ENCODE results near the gene GLYR1. TPM values are rescaled to one million over a fixed set of nuclear protein-coding genes. Genes with fewer than 3 reads are reported as not detected.
A peak's percentile ranks its signal among the peaks of the same experiment; 100 is the strongest.

GLYR1 gene
- polyA plus RNA-seq, 1 donor: 54.5 TPM

DNA sequence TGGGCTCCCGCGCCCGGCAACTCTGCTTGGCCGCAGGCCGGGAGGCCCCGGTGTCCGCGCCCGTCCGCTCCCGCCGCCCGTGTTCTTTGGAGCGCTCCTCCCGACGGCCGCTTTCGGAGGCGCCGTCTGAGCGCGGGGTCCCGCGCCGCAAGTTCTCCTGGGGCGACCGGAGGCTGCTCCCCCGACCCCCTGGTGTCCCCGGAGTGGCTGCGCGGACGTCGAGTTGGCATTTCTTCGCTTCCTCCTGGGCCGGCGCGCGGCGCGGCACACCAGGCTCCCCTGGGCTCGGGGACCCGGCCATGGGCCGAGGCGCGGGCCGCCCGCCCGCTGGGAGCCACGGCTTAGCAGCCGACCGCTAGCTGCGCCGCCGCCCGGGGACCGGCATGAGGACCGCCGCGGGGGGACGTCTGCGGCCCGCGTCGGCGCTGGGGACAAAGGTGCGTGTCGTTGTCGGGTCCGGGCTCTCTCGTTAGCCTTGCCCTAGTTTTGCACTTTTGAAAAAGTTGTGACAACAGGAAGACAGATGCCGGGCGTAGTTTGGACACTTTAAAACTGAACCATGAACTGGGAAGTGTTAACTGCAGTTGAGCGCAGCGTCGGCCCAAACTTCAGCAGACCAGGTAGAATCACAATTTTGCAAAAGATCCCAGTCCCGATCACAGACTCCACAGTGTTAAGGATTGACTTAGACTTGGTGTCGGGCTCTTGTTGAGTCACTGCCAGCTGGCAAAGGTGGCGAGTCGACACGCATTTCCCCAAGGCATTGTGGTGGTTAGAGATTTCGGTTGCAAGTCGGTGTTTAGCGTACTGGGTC is 893 bp upstream of the GLYR1 start:
- DNase-seq: peak; percentile 23

DNA sequence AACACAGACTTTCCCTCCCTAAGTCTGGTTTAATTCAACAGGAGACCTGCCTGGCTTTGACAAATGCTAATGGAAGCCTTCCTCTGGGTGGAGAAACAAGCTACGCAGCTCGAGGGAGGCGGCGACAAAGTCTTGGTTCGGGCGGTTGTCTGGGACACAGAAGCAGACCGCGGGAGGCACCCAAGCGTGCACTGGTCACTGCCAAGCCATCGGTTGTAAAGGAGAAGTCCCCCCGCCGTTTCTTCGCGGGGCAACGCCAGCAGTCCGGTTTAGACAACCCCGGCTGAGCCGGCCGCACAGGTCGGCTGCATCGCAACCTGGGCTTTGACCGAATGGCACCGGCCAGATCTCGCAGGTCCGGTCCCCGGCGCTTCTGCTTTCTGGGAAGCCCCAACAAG is 586 bp downstream of the GLYR1 start:
- DNase-seq: peak; percentile 28

DNA sequence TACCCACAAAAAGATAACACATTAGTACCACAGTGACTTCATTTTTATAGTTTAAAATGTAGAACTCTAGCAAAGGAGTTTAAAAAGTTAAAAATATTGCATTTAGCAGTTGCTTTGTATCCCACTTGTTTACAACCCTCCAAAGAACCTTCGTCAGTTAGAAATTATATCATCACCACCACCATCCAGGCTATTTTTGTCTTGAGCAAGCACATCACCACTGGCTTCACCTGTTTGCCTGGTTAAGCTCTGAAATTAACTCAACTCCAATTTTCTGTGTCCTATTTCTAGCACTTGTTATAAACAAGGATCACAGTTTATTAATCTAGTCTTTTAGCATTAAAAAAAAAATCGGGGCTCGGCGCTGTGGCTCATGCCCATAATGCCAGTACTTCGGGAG is 6.1 kb downstream of the GLYR1 start:
- DNase-seq: no peak

- no peak for DNase-seq
Observed at GRCh38 chr16:4839942-4840341, 7.1 kb downstream of the GLYR1 start.

DNA sequence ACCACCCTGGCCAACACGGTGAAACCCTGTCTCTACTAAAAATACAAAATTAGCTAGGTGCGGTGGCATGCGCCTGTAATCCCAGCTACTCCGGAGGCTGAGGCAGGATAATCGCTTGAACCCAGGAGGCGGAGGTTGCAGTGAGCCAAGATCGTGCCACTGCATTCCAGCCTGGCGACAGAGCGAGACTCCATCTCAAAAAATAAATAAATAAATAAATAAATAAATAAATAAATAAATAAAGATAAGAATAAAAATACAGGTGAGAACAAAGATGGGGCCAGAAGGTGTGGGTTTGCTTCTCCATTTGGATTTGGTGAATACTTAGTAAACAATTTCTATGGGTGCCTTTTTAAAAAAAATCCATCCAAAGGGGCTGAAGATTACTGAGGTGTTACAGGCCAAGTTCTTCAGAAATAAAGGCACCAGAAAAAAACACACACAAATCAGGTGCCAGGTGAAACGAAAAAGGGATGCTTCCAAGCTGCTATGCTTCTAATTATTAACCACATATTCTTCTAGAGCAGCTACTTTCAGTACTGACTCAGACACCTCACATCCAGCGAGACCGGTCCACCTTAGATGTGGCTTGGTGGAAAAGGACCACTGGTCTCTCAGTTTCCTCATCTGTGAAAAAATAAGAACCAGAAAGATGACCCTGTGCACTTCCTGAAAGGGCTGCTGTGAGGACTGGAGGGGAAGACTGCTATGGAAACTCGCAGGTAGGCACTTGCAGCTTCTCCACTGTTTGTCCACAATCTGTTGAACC is 9.2 kb downstream of the GLYR1 start:
- DNase-seq: no peak

- no peak for DNase-seq
Observed at GRCh38 chr16:4836727-4837126, 10.4 kb downstream of the GLYR1 start.

GRCh38 chr16:4833584-4833983 is 13.5 kb downstream of the GLYR1 start:
- DNase-seq: no peak

- no peak for DNase-seq
Observed at GRCh38 chr16:4832698-4833343, 14.3 kb downstream of the GLYR1 start.

- no peak for DNase-seq
Observed at GRCh38 chr16:4831616-4832015, 15.5 kb downstream of the GLYR1 start.

DNA sequence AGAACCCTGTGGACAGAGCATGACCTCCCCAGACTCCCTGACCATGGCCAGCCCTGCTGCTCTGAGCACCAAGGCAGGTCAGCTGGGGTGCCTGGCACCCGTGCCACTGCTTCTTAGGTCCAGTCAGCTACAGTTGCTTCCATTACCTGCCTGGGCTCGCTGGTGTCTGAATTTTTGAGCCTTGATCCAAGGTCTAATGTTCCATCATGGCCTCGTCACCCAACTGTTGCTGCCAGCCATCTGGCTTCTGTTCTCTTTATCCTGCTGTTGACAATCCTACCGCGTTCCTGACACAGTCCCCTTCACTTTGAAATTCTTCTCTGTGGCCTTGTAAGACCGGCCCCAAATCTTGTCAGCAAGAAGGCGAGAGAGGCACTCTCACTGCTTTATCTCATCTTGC is 16.7 kb downstream of the GLYR1 start:
- no peak for DNase-seq

GRCh38 chr16:4828567-4829321 is 18.3 kb downstream of the GLYR1 start:
- DNase-seq: no peak

DNA sequence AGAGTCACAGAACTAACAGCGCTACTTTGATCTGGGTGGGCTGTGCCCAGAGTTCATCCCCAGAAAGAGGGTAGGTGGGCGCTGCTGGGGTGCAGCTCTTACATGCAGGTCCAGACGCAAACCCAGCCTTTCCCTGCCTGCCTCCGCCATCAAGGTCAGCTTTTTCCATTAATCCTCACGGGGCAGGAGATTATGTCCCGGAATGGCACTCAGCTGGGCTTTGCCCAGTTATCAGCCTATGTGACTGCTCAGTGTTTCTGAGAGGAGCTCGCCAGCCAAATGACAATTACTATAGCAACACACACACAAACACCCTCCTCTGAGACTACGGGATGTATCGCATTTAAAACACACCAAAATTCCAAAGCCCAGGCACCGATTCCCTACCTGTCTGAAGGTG is 20.1 kb downstream of the GLYR1 start:
- no peak for DNase-seq

DNA sequence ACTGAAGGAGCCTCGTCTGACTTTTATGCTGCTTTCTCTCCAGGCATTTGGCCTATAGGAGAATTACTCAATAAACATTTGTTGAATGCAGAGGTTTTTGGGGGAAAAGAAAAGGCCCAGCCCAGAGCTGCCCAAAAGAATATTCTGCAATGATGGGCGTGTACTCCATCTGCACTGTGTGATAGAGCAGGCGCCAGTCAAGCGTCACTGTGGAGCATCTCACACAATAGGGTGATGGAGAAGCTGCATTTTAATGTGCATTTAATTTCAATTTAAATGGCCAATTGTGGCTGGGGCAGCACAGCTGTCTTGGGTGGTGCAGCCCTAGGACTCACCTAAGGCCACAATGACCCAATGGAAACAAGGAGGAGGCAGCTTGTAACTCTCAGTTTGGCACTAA is 20.6 kb downstream of the GLYR1 start:
- DNase-seq: no peak

DNA sequence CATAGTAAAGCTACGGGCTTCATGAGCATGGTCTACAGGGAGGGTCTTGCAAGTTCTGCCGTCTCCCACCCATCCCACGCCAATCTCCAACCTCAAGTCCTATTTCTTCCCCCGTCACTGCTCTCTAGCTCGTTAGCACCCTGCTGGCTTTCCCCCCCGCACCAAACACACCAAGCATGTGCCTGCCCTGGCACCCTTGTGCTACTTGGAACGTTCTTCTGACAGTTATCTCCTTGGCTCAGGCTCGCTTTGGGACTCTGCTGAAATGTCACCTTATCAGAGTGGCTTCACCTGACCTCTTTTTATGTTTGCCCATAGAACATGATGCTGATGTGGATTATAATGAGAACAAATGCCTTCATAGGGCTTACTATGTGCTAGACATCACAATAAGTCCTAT is 21.9 kb downstream of the GLYR1 start:
- no peak for DNase-seq

GRCh38 chr16:4820652-4821051 is 26.4 kb downstream of the GLYR1 start:
- DNase-seq: no peak

DNA sequence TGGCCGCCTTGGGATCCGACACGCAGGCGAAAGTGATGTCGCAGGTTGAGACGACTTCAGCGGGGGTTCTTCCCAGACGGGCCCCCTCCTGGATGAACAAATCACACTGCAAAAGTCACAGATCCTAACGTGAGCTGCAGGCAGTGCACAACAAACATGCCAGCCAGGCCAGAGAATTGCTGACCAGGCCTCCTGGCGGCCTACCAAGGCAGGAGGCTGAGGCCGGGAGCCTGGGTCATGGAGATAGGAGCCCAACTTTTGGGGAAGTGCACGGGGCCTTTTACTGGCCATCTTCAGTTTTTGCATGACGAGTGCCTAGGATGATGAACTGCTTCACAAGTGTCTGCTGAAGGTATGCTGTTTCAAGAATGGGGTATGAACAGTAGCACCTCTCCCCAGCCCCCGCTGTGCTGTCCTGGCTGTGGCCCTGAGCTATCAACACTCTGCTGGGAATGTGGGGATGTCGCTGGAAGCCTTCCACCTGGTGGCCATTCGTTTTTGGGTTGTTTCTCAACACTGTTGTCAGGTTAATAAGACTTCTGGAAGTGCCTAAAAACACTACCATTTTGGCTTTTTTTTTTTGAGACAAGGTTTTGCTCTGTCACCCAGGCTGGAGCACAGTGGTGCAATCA is 32.4 kb downstream of the GLYR1 start:
- DNase-seq: no peak

GRCh38 chr16:4814046-4814445 is 33.0 kb downstream of the GLYR1 start:
- no peak for DNase-seq

DNA sequence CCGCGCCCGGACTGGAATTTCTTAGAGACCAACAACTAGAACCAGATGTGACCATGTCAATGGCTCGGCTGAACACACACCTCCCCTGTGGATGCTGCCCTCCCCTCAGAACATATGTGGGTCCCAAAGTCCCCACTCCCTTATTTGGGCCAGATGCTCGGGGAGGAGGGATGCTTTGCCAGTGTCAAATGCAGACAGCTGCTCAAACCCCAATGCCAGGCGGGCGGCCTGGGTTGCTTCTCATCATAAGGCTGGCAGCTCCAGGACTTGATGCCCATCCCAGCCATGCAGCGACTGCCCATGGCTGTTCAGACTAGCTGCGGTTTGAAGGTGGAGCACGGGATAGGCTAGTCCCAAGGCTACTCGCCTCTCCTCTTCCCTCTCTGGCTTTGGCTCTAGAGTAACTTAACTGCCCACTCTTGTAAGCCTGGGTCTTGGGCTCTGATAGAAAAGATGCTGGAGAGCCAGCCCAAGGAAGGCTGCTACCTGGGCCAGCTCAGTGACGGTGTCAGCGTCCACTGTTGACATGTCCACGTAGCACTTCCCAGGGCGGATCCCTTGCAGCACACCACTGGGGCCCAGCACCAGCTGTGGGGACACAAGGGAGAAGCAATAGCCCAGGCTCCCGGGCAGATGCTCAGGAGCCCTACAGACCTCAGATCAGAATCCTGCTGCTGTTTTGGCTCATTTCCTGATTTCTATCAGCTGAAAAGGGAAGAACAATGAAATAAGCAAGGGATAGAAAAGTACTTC is 33.7 kb downstream of the GLYR1 start:
- DNase-seq: no peak

DNA sequence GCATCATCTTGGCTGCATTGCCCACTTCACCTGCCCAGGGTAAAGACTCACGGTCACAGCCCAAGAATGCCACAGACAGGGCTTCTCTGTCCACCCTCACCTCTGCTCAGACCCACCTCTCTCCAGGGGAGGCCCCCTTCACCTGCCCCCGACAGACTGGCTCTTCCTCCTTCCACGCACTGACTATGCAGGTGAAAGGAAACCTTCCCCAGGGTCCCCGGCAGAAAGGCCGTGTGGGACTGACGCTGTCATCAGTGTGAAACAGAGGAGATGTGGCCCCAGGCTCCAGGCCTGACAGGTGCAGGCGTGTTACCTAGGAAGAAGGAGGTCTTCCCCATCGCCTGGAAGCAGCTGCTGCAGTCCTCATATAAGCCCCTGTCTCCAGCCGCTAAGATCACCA is 35.3 kb downstream of the GLYR1 start:
- DNase-seq: no peak

DNA sequence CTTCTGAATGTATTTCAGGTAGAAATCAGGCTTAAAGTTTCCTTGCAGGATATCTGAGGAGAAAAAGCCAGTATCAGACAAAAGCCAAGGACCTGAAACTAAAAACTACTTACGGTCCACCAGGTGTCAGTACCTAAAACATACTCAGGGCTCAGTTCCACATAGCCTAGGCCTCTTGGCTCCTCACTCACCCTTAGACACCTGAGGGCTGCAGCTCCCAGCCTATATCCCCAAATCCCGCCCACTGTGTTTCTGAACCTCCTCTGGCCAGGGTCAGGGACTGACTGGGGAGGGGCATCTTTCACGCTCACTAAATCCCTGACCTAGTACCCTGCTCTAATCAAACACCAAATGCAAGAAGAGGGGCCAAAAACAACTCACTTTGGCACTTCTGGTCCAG is 35.8 kb downstream of the GLYR1 start:
- DNase-seq: no peak

GRCh38 chr16:4806280-4806679 is 40.8 kb downstream of the GLYR1 start:
- DNase-seq: no peak

- no peak for DNase-seq
Observed at GRCh38 chr16:4805231-4805630, 41.9 kb downstream of the GLYR1 start.
